HG03565 (cell line): ENCODE results near the gene FRMD4A.
"Not testable (repeated sequence)": the region's sequence is repeated elsewhere in the genome, so short reads cannot be mapped to it uniquely, and the experiment has no call there.

ENCODE experiments used
- ATAC-seq: cut with Tn5 transposase; IDR thresholded peaks from one replicate; pipeline ENCODE4 v1.9.1; 2021; ENCODE audit warnings: mild to moderate bottlenecking, moderate library complexity; ENCODE audit not compliant: unreplicated experiment

Gene FRMD4A

GRCh38 chr10:13960603-13961002, 370.1 kb downstream of the FRMD4A start:
- no peak for ATAC-seq

DNA sequence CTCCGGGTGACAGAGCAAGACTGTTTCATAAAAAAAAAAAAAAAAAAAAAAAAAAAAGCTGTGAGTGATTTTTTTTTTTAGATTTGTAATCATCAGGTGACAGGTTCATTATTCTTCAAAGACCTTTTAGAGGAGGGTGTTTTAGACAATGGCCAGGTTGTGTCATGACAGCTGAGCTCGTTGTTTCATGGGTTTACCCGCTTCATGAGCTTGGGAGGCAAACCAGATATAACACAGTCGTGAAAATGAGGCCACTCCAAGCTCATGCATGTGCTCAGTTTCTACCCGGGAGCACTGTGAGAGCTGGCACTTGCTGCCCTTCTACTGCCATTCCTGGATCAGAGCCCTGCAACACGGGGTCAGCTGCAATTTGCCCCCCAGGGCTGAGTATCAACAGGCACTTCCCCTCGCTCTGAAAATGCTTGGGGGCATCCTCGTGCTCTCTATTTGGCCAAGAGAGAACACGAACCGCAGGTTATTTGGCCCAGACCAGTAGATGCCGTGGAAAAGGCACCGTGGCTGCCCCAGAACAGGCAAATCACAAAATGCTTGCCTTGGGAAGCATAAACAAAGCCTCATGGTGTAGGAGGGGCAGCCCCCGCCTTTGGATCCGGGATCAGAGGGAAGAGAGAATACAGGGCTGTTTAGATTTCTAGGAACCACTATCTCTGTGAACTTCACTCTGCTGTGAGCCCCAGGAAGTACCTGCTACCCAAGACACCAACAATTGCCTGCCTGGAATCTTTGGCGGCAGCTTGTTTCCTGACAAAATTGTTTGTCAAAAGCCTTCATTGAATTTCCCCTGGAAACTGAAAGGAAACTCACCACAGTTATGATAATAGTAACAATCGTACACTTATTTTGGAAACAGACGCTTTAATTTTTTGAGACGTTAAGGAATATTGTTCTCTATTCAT, 371.0 kb downstream of the FRMD4A start:
- no peak for ATAC-seq

- no peak for ATAC-seq
Observed at GRCh38 chr10:13957856-13958255, 372.9 kb downstream of the FRMD4A start.

DNA sequence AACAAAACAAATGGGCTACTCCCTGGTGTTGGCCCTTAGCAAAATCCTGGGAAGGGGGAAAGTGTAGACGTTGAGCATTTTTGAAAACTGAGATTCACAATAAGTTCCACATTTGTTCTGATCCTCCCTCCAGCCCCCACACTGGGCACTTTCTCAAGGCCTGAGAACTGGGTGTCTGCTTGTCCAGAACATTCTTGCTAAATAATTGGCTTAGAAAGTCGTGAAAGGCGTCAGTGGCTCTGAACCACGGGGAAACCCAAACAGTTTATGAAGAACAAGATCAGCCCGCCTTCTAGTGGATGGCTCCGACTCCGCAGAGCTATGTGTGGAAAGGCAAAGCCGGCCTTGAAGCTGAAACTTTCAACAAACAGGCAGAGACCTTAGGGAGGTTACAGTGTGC, 373.9 kb downstream of the FRMD4A start:
- ATAC-seq, result no peak

DNA sequence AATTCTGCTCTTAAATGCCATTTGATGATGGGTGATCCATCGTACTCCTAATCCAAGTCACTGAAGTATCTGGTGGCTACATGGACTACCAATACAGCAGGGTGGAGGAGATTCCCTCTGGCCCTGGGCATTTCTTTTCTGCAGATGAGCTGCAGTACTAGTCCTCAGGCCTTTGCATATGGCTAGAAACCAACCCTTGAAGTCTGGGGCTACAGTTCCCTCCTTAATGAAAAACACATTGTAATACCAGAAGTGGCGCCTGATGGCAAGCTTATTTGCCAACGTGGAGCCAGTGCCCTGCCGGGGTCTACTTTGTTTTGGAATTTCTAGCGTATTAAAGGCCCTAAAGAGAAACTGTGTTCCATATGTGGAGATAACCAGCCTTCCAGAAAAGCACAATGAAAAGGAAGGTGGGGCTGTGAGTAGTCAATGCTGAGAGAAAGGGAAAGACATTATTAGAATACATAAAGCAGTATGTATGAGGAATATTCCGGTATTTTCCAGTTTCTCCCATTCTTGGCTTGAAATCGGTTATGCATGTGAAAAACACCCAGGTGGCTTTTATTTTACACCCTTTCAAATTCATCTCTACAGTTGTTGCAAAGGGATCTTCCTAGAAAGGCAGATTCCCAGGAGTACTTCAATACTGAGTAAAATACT, 375.2 kb downstream of the FRMD4A start:
- no peak for ATAC-seq

- ATAC-seq, result not testable (repeated sequence)
Observed at GRCh38 chr10:13954195-13954594, 376.5 kb downstream of the FRMD4A start.

DNA sequence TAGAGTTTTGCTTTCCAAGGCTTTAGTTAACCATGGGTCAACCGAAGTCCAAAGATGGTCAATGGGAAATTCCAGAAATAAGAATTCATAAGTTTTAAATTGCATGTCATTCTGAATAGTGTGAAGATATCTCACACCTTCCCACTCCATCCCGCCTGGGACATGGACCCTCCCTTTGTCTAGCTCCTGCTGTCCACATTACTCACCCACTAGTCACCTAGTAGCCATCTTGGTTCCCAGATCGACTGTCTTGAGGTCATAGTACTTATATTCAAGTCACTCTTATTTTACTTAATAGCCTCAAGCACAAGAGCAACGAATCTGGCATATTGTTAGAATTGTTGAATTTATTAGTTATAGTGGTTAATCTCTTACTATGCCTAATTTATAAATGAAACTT, 377.4 kb downstream of the FRMD4A start:
- ATAC-seq, result no peak

GRCh38 chr10:13950543-13950939, 380.2 kb downstream of the FRMD4A start:
- no peak for ATAC-seq

DNA sequence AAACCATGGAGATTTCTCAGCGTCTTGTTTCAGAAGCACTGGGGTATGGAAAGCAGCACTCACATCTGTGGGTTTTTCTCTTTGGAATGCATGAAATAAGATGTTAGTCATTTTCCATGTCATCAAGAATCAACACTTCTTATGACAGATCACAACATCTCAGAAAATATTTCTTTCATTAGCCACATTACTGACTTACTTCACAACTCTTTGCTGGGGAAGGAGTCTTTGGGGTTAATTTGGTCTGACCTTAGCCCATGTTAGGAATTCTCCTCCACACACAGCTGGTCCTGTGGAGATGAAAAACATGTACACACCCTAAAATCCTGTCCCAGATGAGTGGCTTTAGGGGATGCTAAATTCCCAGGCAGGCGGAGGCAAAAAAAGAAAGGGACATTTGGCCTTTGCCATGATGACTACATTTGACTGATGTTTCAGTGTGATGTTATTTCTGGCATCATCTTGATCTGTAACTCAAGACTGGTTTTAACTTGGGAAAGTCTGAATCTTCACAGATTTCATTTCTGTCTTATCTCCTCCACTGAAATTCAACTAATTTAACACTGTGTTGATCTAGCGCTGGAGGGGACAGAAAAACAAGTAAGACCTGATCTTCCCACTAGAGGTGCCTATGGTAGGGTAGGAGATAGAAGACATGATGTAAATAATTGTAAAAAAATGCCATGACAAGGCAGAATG, 380.7 kb downstream of the FRMD4A start:
- ATAC-seq, result no peak

- no peak for ATAC-seq
Observed at GRCh38 chr10:13946209-13946460, 384.6 kb downstream of the FRMD4A start.

DNA sequence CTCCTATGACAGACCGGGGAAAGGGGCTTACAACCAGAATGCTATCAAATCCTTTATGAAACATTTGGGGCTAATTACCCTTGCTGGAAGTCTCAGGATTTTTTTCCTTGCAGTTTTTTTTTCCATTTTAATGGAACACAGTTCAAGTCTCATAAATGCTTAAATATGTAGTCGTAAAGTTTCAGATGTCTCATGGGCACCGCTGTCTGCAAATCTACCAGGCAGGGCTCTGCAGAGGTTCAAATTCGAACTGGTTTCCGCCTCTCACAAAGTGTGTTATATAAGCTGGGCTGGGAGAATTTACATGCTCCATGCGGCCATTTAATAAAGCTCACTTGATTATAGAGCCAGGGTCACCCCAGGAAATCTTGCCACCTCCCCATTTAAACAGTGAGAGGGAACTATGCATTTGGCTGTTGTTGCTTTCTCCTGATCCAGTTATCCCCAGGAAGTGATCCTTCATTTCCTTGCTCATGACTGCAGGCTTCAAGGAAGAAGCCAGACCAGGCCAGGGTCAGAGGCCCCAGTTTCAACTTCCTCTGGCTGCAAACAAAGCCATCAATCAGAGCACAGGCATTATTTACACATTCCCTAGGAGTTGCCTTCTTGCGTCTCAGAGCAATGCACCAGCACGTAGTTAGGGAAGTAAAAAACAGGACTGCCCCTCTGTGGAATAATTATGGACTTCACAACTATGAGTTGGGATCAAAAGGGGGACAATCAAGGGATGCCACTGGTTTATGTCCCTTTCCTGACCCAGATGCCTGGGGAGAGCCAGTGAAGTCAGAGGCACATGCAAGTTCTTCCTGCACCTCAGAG, 385.1 kb downstream of the FRMD4A start:
- no peak for ATAC-seq

- ATAC-seq, result no peak
Observed at GRCh38 chr10:13944823-13945222, 385.9 kb downstream of the FRMD4A start.

GRCh38 chr10:13943735-13944398, 386.9 kb downstream of the FRMD4A start:
- no peak for ATAC-seq

DNA sequence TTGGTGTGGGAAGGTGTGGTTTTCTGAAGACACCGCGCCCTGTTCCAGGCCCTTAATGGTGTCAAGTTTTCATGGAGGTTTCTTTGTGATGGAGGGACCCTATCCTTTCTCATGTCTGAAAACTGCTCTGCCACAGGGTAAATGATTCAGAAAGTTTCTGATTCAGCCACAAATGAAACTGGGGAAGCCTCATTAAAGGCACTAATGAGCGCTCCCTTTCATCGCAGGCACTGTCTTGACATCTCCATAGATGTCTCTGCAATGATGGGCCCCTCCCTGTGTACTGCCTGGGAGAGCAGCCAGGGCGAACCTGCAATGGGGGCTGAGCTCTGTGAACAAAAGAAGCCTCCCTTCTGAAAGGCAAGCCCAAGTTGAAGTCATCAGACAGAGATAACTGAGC, 388.7 kb downstream of the FRMD4A start:
- no peak for ATAC-seq

DNA sequence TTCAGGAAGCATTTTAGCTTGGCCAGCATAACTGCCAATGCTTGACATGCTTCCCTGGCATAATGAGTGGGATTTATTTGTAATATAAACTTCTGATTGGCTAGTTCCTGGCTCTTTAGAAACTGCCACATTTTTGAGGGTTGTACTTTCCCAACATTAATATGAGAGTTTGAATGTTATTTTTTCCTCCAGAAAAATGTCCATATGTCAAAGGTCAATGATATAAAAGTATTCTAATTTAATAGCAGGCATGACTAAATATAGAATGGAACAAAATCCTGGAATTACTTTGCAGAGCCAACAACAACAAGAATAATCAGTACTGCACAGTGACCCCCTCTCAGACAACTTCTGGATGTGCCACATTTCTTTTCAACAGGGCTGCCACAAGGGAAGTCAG, 391.3 kb downstream of the FRMD4A start:
- ATAC-seq, result no peak

DNA sequence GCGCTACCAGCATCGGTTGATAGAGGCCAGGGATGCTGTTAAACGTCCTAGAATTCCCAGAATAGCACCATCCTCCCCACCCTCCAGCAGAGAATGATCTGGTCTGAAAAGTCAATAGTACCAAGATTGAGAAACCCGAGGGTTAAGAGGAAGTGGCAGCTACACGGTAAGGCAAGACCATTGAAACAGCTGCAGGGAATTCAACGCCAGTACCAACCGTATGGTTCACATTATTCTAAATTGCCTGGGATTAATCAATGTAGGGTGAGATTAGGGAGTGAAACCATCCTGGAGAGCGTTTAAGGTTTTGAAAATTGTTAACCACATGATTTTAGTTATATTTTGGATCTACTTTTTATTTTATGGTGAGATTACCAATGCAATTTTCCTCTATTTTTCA, 391.8 kb downstream of the FRMD4A start:
- ATAC-seq, result no peak

GRCh38 chr10:13936826-13937225, 393.9 kb downstream of the FRMD4A start:
- no peak for ATAC-seq

- no peak for ATAC-seq
Observed at GRCh38 chr10:13930120-13930519, 400.6 kb downstream of the FRMD4A start.

- no peak for ATAC-seq
Observed at GRCh38 chr10:13928451-13928850, 402.3 kb downstream of the FRMD4A start.

GRCh38 chr10:13925971-13926780, 404.5 kb downstream of the FRMD4A start:
- no peak for ATAC-seq
